ENCODE measurements around the gene RGS1. TPM values are rescaled to one million over a fixed set of nuclear protein-coding genes. Genes with fewer than 3 reads are reported as not detected.

RGS1 gene
- total RNA-seq, 1 experiment from 2014 or later: not detected

DNA sequence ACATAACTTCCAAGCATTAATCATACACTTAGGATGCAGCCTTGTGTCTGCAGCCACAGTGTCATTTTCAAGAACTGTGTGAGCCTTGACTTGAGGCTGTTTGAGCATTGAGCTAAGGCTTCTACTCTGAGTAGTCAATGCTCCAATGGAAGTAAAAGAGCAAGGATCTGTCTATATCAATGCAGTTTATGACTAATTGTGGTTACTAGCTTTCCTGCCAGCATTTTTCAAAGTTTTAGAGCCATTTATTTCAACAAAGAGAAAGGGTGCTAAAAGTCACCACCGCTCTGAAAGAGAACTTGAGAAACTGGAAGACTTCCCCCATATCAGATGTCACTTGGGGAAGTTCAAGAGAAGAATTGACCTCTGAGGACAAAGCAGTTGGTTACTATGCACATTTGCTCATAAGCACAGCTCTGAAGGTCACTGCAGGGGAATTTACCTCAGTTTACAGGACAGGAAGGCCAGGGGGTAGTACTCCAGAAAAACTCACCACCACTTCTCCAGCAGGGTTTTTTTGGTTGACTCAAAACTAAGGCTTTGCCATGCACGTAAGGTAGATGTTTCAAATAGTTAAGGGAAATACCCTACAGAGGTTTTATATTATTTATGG lies 24.5 kb upstream of the RGS1 start:
- DNase-seq: peak; percentile 31 to 90
- no peak overlapping the region for H2AFZ ChIP-seq
- H3K79me2 ChIP-seq (ENCODE audit: low read depth): no peaks in the 10 kb centered on the region
- no TSS peak for BruUV-seq (replicated peaks)
- H3F3A ChIP-seq (ENCODE audit: insufficient read depth, low read depth): peaks cover 15% of the 10 kb centered on the region
- 0 out of 2 replicates have a peak, but pooled peaks cover 8% of the 10 kb centered on the region for H3K9me2 ChIP-seq (ENCODE audit: insufficient read depth)
- TF ChIP-seq, protein P1, sequence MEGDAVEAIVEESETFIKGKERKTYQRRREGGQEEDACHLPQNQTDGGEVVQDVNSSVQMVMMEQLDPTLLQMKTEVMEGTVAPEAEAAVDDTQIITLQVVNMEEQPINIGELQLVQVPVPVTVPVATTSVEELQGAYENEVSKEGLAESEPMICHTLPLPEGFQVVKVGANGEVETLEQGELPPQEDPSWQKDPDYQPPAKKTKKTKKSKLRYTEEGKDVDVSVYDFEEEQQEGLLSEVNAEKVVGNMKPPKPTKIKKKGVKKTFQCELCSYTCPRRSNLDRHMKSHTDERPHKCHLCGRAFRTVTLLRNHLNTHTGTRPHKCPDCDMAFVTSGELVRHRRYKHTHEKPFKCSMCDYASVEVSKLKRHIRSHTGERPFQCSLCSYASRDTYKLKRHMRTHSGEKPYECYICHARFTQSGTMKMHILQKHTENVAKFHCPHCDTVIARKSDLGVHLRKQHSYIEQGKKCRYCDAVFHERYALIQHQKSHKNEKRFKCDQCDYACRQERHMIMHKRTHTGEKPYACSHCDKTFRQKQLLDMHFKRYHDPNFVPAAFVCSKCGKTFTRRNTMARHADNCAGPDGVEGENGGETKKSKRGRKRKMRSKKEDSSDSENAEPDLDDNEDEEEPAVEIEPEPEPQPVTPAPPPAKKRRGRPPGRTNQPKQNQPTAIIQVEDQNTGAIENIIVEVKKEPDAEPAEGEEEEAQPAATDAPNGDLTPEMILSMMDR (conservative IDR thresholded peaks at IDR 0.05): no peak
- no peak for TF ChIP-seq EZH2 (IDR thresholded peaks at IDR 0.05; ENCODE audit: low read depth)
- no peak overlapping the region for H3K4me3 ChIP-seq
- intact Hi-C loops (cut with micrococcal nuclease; ENCODE audit: unreplicated experiment): no loop called here
- no peaks in the 10 kb centered on the region for H3K27me3 ChIP-seq (ENCODE audit: insufficient read depth, low read depth)
- peaks cover 4% of the 10 kb centered on the region; the same call in 1 of the 2 replicates for H3K9me3 ChIP-seq (ENCODE audit: insufficient read depth, low read depth)
- H4K20me1 ChIP-seq (ENCODE audit: insufficient read depth): no peaks in the 10 kb centered on the region
- H3K4me1 ChIP-seq (replicated peaks; ENCODE audit: insufficient read depth): peaks cover 39% of the 10 kb centered on the region
- H3K27ac ChIP-seq: peak overlapping the region; percentile 46
- POLR2A ChIA-PET (ENCODE audit: unreplicated experiment): interaction anchor here (0.6 to 1.0 kb wide), 2 partner anchors 12 to 1635 kb away, joined by 3 to 6 read pairs; no protein-coding TSS in a partner anchor
- CTCF ChIA-PET: no interaction called here
- H3K36me3 ChIP-seq (ENCODE audit: low read depth): no peaks in the 10 kb centered on the region
- peak overlapping the region; percentile 34 for H3K4me2 ChIP-seq

DNA sequence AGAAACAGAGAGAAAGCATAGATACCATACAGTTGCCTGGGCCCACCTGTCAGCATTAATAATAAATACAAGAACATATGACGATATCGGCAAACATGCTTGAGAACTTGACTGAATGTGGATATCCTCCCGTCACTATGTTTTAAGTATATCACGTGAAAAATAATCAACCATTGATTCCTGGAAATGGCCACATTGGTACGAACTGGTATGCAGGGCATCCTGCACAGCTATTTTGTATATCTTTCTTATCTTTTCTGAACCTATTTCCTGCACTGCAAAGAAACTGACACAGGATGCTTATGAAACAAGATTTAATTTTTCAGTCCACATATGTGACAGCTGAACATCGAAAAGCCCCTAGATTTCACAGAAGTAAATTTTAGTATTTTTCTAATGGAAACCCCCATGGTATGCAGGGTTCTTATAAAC lies 22.8 kb upstream of the RGS1 start:
- no peaks in the 10 kb centered on the region for H3K9me2 ChIP-seq (ENCODE audit: insufficient read depth)
- no peaks in the 10 kb centered on the region for H4K20me1 ChIP-seq (ENCODE audit: insufficient read depth)
- peaks cover 4% of the 10 kb centered on the region; the same call in 1 of the 2 replicates for H3K9me3 ChIP-seq (ENCODE audit: insufficient read depth, low read depth)
- DNase-seq: no peak
- POLR2A ChIA-PET (ENCODE audit: unreplicated experiment): no interaction called here
- no peak overlapping the region for H3K27ac ChIP-seq
- peaks cover 15% of the 10 kb centered on the region for H3F3A ChIP-seq (ENCODE audit: insufficient read depth, low read depth)
- H2AFZ ChIP-seq: no peak overlapping the region
- CTCF ChIA-PET: no interaction called here
- peaks cover 25% of the 10 kb centered on the region for H3K4me1 ChIP-seq (replicated peaks; ENCODE audit: insufficient read depth)
- no peak overlapping the region for H3K4me2 ChIP-seq
- no peaks in the 10 kb centered on the region for H3K27me3 ChIP-seq (ENCODE audit: insufficient read depth, low read depth)
- BruUV-seq (replicated peaks): no TSS peak
- intact Hi-C loops (cut with micrococcal nuclease; ENCODE audit: unreplicated experiment): no loop called here
- H3K79me2 ChIP-seq (ENCODE audit: low read depth): no peaks in the 10 kb centered on the region
- no peak overlapping the region for H3K4me3 ChIP-seq
- TF ChIP-seq, protein P1 (conservative IDR thresholded peaks at IDR 0.05): no peak
- TF ChIP-seq EZH2 (IDR thresholded peaks at IDR 0.05; ENCODE audit: low read depth): no peak
- H3K36me3 ChIP-seq (ENCODE audit: low read depth): no peaks in the 10 kb centered on the region

DNA sequence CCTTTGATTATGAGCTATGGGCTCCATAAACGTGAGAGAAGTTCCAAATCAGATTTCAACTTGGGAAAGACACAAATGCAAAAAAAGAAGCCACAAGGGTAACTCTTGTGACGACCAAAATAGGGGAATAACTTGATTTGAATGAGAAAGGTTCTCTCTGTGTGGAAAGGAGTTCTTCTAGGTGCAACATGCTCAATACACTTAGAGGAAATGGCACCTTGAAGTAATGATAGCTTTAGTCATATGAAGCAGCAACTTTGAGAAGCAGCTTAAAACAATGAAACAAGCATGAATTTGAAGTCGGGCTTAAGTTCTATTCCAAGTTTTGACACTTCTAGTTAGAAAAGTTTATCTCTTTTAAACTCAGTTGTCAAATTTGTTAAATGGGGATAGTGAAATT lies 21.8 kb upstream of the RGS1 start:
- intact Hi-C loops (cut with micrococcal nuclease; ENCODE audit: unreplicated experiment): no loop called here
- Histone ChIP-seq H2AFZ (no peak overlapping the region), H3K79me2 (ENCODE audit: low read depth) (no peaks in the 10 kb centered on the region), H3K4me3 (no peak overlapping the region), H3F3A (ENCODE audit: insufficient read depth, low read depth) (peaks cover 15% of the 10 kb centered on the region), H3K9me2 (ENCODE audit: insufficient read depth) (no peaks in the 10 kb centered on the region), H3K4me1 (replicated peaks; ENCODE audit: insufficient read depth) (peaks cover 26% of the 10 kb centered on the region), H3K27ac (no peak overlapping the region), H3K27me3 (ENCODE audit: insufficient read depth, low read depth) (no peaks in the 10 kb centered on the region), H3K9me3 (ENCODE audit: insufficient read depth, low read depth) (peaks cover 4% of the 10 kb centered on the region; the same call in 1 of the 2 replicates), H4K20me1 (ENCODE audit: insufficient read depth) (no peaks in the 10 kb centered on the region), H3K36me3 (ENCODE audit: low read depth) (no peaks in the 10 kb centered on the region), H3K4me2 (no peak overlapping the region)
- DNase-seq: no peak
- POLR2A ChIA-PET (ENCODE audit: unreplicated experiment): no interaction called here
- no peak for TF ChIP-seq EZH2 (IDR thresholded peaks at IDR 0.05; ENCODE audit: low read depth)
- TF ChIP-seq, protein P1 (conservative IDR thresholded peaks at IDR 0.05): no peak
- BruUV-seq (replicated peaks): no TSS peak
- CTCF ChIA-PET: interaction anchor here (0.6 kb wide), 2 partner anchors 53 to 592 kb away, joined by 3 read pairs; no protein-coding TSS in a partner anchor

Data from PC-9 (cell line).